SU-DHL-6 (cell line): Measurements from ENCODE around the gene MAP2K2.

Experiments used
- H2AFZ ChIP-seq: fragments of 200-600 bp; sonication (generic); 2 replicates; pipeline ENCODE4 v1.6.1; 2014; ENCODE audit warnings: low read depth, mild to moderate bottlenecking, moderate library complexity, mixed read lengths, antibody characterized with exemption, low read length; ENCODE audit not compliant: severe bottlenecking
- H3F3A ChIP-seq: fragments of 200-600 bp; shearing (Covaris generic); 2 replicates; pipeline ENCODE4 v1.6.0; 2016; ENCODE audit warnings: antibody characterized with exemption, mild to moderate bottlenecking; ENCODE audit not compliant: insufficient read depth
- H3K27ac ChIP-seq: fragments of 200-600 bp; sonication (generic); 2 replicates; pipeline ENCODE4 v1.5.1; 2016; ENCODE audit warnings: low read depth, mild to moderate bottlenecking, low read length, moderate library complexity, mixed read lengths
- H3K27me3 ChIP-seq: fragments of 200-600 bp; sonication (generic), shearing (Covaris generic); 2 replicates; pipeline ENCODE4 v1.6.0; 2014; ENCODE audit warnings: mild to moderate bottlenecking, low read length
- H3K36me3 ChIP-seq: fragments of 200-600 bp; sonication (generic); 2 replicates; pipeline ENCODE4 v1.6.1; 2014; ENCODE audit warnings: mild to moderate bottlenecking, low read length, mixed read lengths
- H3K4me2 ChIP-seq: fragments of 300-600, 200-600 bp; shearing (Covaris generic), sonication (generic); 2 replicates; pipeline ENCODE4 v1.6.0; 2014; ENCODE audit warnings: low read length, low read depth, mild to moderate bottlenecking; ENCODE audit not compliant: poor library complexity, severe bottlenecking
- H3K4me3 ChIP-seq: fragments of 200-600 bp; sonication (generic); 2 replicates; pipeline ENCODE4 v1.5.1; 2014; ENCODE audit warnings: antibody characterized with exemption, low read length, mild to moderate bottlenecking, mixed read lengths; ENCODE audit not compliant: insufficient read depth, poor library complexity, severe bottlenecking
- H3K79me2 ChIP-seq: fragments of 200-600 bp; sonication (generic); 2 replicates; pipeline ENCODE4 v1.6.1; 2014; ENCODE audit warnings: mild to moderate bottlenecking, low read length, moderate library complexity; ENCODE audit not compliant: insufficient read depth
- H3K9ac ChIP-seq: fragments of 200-600 bp; sonication (generic); 2 replicates; pipeline ENCODE4 v1.7.0; 2014; ENCODE audit warnings: mild to moderate bottlenecking, low read length
- H3K9me2 ChIP-seq: fragments of 200-600 bp; sonication (generic); replicated peaks from 2 replicates; pipeline ENCODE4 v1.6.1; 2014; ENCODE audit warnings: low read length; ENCODE audit not compliant: insufficient read depth
- H3K9me3 ChIP-seq: fragments of 200-600 bp; sonication (generic); 2 replicates; pipeline ENCODE4 v1.6.1; 2014; ENCODE audit warnings: low read length, mixed read lengths; ENCODE audit not compliant: insufficient read depth
- H4K20me1 ChIP-seq: fragments of 200-600 bp; sonication (generic); 2 replicates; pipeline ENCODE4 v1.6.1; 2014; ENCODE audit warnings: low read depth, mild to moderate bottlenecking, antibody characterized with exemption, low read length, moderate library complexity, mixed read lengths
- CTCF ChIP-seq: fragments of 200-600 bp; sonication (generic); IDR thresholded peaks from one replicate; pipeline ENCODE4 v1.5.1; 2017; ENCODE audit warnings: antibody characterized with exemption, mild to moderate bottlenecking, low read length, moderate library complexity; ENCODE audit not compliant: insufficient read depth, poor library complexity, severe bottlenecking
- EZH2phosphoT487 ChIP-seq: fragments of 200-600 bp; sonication (generic), shearing (Covaris generic); conservative IDR thresholded peaks from 2 replicates; pipeline ENCODE4 v1.6.1; 2018; ENCODE audit warnings: mild to moderate bottlenecking, antibody characterized with exemption, low read length, moderate library complexity, mixed read lengths

MAP2K2 gene

DNA sequence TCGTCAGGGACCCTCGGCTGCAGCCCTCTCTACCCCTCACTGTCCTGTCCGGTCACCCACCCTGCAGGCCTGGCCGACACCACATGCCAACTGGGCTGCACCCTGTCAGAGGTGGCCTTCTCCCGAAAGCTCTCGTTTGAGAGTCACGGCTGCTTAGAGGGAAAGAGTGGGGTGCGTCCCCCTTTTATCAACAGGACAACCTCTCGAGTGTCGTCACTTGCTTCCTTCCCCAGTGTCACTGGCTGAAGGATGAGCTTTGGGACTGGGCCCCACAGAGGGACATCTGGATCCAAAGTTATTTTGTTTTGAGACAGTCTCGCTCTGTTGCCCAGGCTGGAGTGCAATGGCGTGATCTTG lies 28.5 kb downstream of the MAP2K2 start:
- no peaks in the 10 kb centered on the region for H3K36me3 ChIP-seq
- H3K79me2 ChIP-seq, result no peaks in the 10 kb centered on the region
- H4K20me1 ChIP-seq, result no peaks in the 10 kb centered on the region
- no peaks in the 10 kb centered on the region for H3K9me3 ChIP-seq
- TF ChIP-seq EZH2phosphoT487 (no peak), CTCF (no peak)
- no peak overlapping the region for H3K4me2 ChIP-seq
- H3F3A ChIP-seq, result no peaks in the 10 kb centered on the region
- H3K27ac ChIP-seq, result no peak overlapping the region
- no peaks in the 10 kb centered on the region for H3K9me2 ChIP-seq
- H3K9ac ChIP-seq, result no peak overlapping the region
- H3K27me3 ChIP-seq, result no peaks in the 10 kb centered on the region
- no peak overlapping the region for H3K4me3 ChIP-seq
- no peak overlapping the region for H2AFZ ChIP-seq

DNA sequence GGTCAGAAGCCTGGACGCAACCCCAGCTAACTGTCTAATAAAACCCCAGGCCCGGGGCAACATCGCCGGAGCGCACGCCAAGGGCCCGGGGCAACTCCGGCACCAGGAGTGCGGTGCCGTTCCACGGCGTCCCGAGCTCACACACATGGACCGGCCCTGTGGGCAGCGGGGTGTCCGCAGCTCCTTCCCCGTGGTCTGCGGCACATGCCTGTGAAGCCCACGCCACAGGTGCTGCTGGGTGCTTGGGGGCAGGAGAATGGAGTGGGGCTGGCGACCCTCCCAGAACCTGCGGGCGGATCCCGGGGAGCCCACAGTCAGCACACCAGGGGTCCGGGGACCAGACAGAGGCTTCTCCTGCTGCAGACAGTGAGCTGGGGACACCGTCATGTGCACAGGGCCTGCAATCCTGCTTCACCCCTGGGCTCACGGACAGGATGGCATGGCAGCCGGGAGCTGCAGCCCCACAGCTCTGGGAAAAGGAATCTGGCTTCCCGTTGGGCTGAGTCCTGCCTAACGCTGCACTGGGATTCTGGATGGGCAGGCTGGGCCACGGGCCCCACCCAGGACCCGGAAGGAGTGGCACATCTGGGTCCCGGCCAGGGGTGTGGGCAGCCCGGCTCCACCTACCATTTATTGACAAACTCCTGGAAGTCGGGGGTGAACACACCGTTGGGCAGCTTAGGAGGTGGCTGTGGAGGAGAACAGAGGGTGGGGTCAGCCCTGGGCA lies 29.0 kb downstream of the MAP2K2 start:
- Histone ChIP-seq H4K20me1 (no peaks in the 10 kb centered on the region), H3K27me3 (no peaks in the 10 kb centered on the region), H2AFZ (no peak overlapping the region), H3K9me3 (no peaks in the 10 kb centered on the region), H3K9ac (no peak overlapping the region), H3K4me3 (no peak overlapping the region), H3K9me2 (no peaks in the 10 kb centered on the region), H3K79me2 (no peaks in the 10 kb centered on the region), H3K36me3 (no peaks in the 10 kb centered on the region), H3K27ac (no peak overlapping the region), H3K4me2 (no peak overlapping the region), H3F3A (no peaks in the 10 kb centered on the region)
- TF ChIP-seq EZH2phosphoT487 (no peak), CTCF (no peak)

GRCh38 chr19:4094291-4094690 lies 29.6 kb downstream of the MAP2K2 start:
- Histone ChIP-seq H3K9ac (no peak overlapping the region), H3K36me3 (no peaks in the 10 kb centered on the region), H3F3A (no peaks in the 10 kb centered on the region), H3K27ac (no peak overlapping the region), H4K20me1 (no peaks in the 10 kb centered on the region), H3K79me2 (no peaks in the 10 kb centered on the region), H3K9me2 (no peaks in the 10 kb centered on the region), H3K4me3 (no peak overlapping the region), H3K4me2 (no peak overlapping the region), H2AFZ (no peak overlapping the region), H3K27me3 (no peaks in the 10 kb centered on the region), H3K9me3 (no peaks in the 10 kb centered on the region)
- no peak for TF ChIP-seq EZH2phosphoT487

DNA sequence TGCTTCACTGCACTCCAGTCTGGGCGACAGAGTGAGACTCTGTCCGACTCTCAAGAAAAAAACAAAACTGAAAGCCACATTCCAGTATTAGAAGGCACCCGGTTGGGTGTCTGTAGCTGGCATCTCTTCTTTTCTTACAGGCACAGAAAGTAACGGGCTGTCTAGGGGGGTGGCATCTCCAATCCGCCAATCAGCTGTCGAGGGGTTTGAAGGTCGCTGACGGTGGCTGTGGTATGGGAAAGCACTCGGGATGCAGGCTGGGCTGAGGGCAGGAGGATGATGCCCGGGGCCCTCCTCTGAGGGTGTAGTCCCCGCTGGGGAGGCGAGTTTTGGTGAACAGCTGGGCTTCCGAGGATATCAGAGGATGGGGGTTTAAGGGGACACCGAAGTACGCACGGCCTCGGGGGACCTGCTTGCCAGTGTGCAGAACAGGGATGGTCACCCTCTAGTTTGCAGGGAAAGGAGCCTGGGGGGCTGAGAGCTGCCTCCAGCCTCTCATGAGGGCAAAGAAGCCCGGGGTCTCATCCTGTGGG lies 30.2 kb downstream of the MAP2K2 start:
- no peak overlapping the region for H3K27ac ChIP-seq
- H3K79me2 ChIP-seq, result no peaks in the 10 kb centered on the region
- no peak overlapping the region for H2AFZ ChIP-seq
- H3F3A ChIP-seq, result no peaks in the 10 kb centered on the region
- H3K27me3 ChIP-seq, result no peaks in the 10 kb centered on the region
- H3K9me3 ChIP-seq, result no peaks in the 10 kb centered on the region
- no peaks in the 10 kb centered on the region for H4K20me1 ChIP-seq
- TF ChIP-seq CTCF (no peak), EZH2phosphoT487 (no peak)
- H3K4me2 ChIP-seq, result no peak overlapping the region
- no peak overlapping the region for H3K4me3 ChIP-seq
- H3K36me3 ChIP-seq, result no peaks in the 10 kb centered on the region
- H3K9ac ChIP-seq, result no peak overlapping the region
- no peaks in the 10 kb centered on the region for H3K9me2 ChIP-seq
